HepG2 (cell line): ENCODE data around the gene RABEP1. TPM values are rescaled to one million over a fixed set of nuclear protein-coding genes. Genes with fewer than 3 reads are reported as not detected.

ENCODE experiments used
- ATAC-seq: fragments of 200-7000 bp; cut with Tn5 transposase; 3 replicates; pipeline ENCODE4 v1.9.1; 2020; ENCODE audit warnings: mild to moderate bottlenecking, moderate library complexity
- BruUV-seq: library from RNA; stranded (reverse); fragments of 400-500 nt; replicated peaks from 2 replicates; lab custom pipeline; 2021; lab: Mats Ljungman, UMichigan
- CTCF ChIA-PET: fragments of 300-600 bp; formaldehyde crosslinking; extraction: SDS; loops from one replicate; lab custom pipeline; 2021; ENCODE audit warnings: low total read pairs, inconsistent platforms, low intra/inter-chr PET ratio; lab: Yijun Ruan, JAX
- POLR2A ChIA-PET: fragments of 350-600 bp; sonication (Branson Sonifier 250); formaldehyde crosslinking; loops from one replicate; lab custom pipeline; 2020; ENCODE audit warnings: antibody characterized with exemption, inconsistent platforms; lab: Yijun Ruan, JAX
- DNase-seq: peaks from one replicate; pipeline ENCODE4 v3.0.0-alpha.2; 2015; ENCODE audit warnings: low spot score
- FAIRE-seq: peaks from 3 replicates; lab custom pipeline; 2011; peaks lifted over from hg19 to GRCh38; lab: Jason Lieb, UNC
- H2AFZ ChIP-seq: one replicate; pipeline ENCODE4 v1.6.1; 2011; ENCODE audit warnings: low read length, inconsistent platforms
- H3K27ac ChIP-seq: fragments of 300-600 bp; 3 replicates; pipeline ENCODE4 v1.8.0; 2011; ENCODE audit warnings: mixed run types, mild to moderate bottlenecking, mixed read lengths, low read length, inconsistent platforms; ENCODE audit not compliant: insufficient read depth; ENCODE audit errors: extremely low read length
- H3K27me3 ChIP-seq, 2 experiments: fragments of 200-600 bp in 1 of 2; 2 replicates in 1 of 2; 3 replicates in 1 of 2; pipeline versions ENCODE4 v1.6.0 to v1.8.0; 2011; ENCODE audit warnings: low read length in 2 of 2, mild to moderate bottlenecking in 2 of 2, moderate library complexity in 2 of 2, inconsistent platforms in 1 of 2; ENCODE audit not compliant: insufficient read depth in 2 of 2, control insufficient read depth in 1 of 2
- H3K36me3 ChIP-seq, 2 experiments: fragments of 200-600 bp in 1 of 2; replicated peaks in 1 of 2; 2 replicates in 1 of 2; 3 replicates in 1 of 2; pipeline versions ENCODE4 v1.5.1 to v1.8.0; 2011; ENCODE audit warnings: low read length in 2 of 2, inconsistent platforms in 1 of 2; ENCODE audit not compliant: insufficient read depth in 2 of 2, control insufficient read depth in 1 of 2
- H3K4me1 ChIP-seq: 2 replicates; pipeline ENCODE4 v1.5.1; 2012; ENCODE audit warnings: low read length, inconsistent platforms; ENCODE audit not compliant: insufficient read depth
- H3K4me2 ChIP-seq: 2 replicates; pipeline ENCODE4 v1.6.0; 2011; ENCODE audit warnings: low read depth, low read length, inconsistent platforms
- H3K4me3 ChIP-seq, 3 experiments: fragments of 200-600 bp in 1 of 3; sonication (generic), shearing (Covaris generic) in 1 of 3; replicated peaks in 1 of 3; 2 replicates each; pipeline ENCODE4 v1.5.1; 2011 to 2016; ENCODE audit warnings: low read length in 3 of 3, inconsistent platforms in 2 of 3, low read depth in 2 of 3, mild to moderate bottlenecking in 2 of 3, control low read depth in 1 of 3, mixed read lengths in 1 of 3; ENCODE audit not compliant: insufficient read depth in 1 of 3
- H3K79me2 ChIP-seq: one replicate; pipeline ENCODE4 v1.6.1; 2011; ENCODE audit warnings: low read length, inconsistent platforms; ENCODE audit not compliant: insufficient read depth
- H3K9ac ChIP-seq: 2 replicates; pipeline ENCODE4 v1.6.0; 2011; ENCODE audit warnings: mild to moderate bottlenecking, low read depth, low read length, inconsistent platforms; ENCODE audit not compliant: insufficient read depth
- H3K9me3 ChIP-seq: 2 replicates; pipeline ENCODE4 v1.5.1; 2012; ENCODE audit warnings: mild to moderate bottlenecking, low read length
- H4K20me1 ChIP-seq: 2 replicates; pipeline ENCODE4 v1.6.0; 2011; ENCODE audit warnings: inconsistent platforms, mild to moderate bottlenecking, low read length, moderate library complexity; ENCODE audit not compliant: insufficient read depth
- KMT2B ChIP-seq: IDR thresholded peaks from 2 replicates; pipeline ENCODE4 v1.6.1; 2016; ENCODE audit warnings: missing genetic modification reagents, missing compliant biosample characterization
- MBD4 ChIP-seq: IDR thresholded peaks from 2 replicates; pipeline ENCODE4 v1.6.1; 2012; ENCODE audit warnings: low read length, inconsistent platforms, borderline replicate concordance
- MED13 ChIP-seq: sonication (generic); formaldehyde crosslinking; IDR thresholded peaks from 2 replicates; pipeline ENCODE4 v1.5.0; 2020; ENCODE audit warnings: missing genetic modification reagents
- NRL ChIP-seq: sonication (generic); formaldehyde crosslinking; IDR thresholded peaks from 2 replicates; pipeline ENCODE4 v1.5.0; 2020; ENCODE audit warnings: missing genetic modification reagents, mild to moderate bottlenecking, moderate library complexity, borderline replicate concordance
- PITX1 ChIP-seq: sonication (generic); formaldehyde crosslinking; IDR thresholded peaks from 2 replicates; pipeline ENCODE4 v1.5.1; 2020; ENCODE audit warnings: mild to moderate bottlenecking, missing genetic modification reagents
- PPARG ChIP-seq: conservative IDR thresholded peaks from 2 replicates; pipeline ENCODE4 v1.6.1; 2016; ENCODE audit warnings: missing biosample characterization, missing genetic modification reagents
- SKI ChIP-seq: fragments of 450-650 bp; IDR thresholded peaks from one replicate; pipeline ENCODE4 v1.6.1; 2018; ENCODE audit warnings: mild to moderate bottlenecking; ENCODE audit not compliant: partially characterized antibody
- ZBTB38 ChIP-seq: sonication (generic); formaldehyde crosslinking; IDR thresholded peaks from 2 replicates; pipeline ENCODE4 v1.5.1; 2020; ENCODE audit warnings: mild to moderate bottlenecking, missing genetic modification reagents
- ZNF20 ChIP-seq: sonication (generic); formaldehyde crosslinking; IDR thresholded peaks from 2 replicates; pipeline ENCODE4 v1.4.0; 2020; ENCODE audit warnings: mild to moderate bottlenecking, moderate library complexity, missing genetic modification reagents
- ZNF264 ChIP-seq: sonication (generic); formaldehyde crosslinking; IDR thresholded peaks from 2 replicates; pipeline ENCODE4 v1.4.0; 2020; ENCODE audit warnings: missing genetic modification reagents
- ZNF766 ChIP-seq: sonication (generic); formaldehyde crosslinking; IDR thresholded peaks from 2 replicates; pipeline ENCODE4 v1.5.0; 2020; ENCODE audit warnings: missing genetic modification reagents, borderline replicate concordance
- ZNF841 ChIP-seq: sonication (generic); formaldehyde crosslinking; IDR thresholded peaks from 2 replicates; pipeline ENCODE4 v1.8.1; 2023; ENCODE audit warnings: missing genetic modification reagents, borderline replicate concordance
- WGBS: methylation state at CpG from one replicate; pipeline ENCODE4 v1.1.6; 2017; ENCODE audit warnings: low lambda C conversion rate; 5-methylcytosine and 5-hydroxymethylcytosine counted together
- in situ Hi-C: cut with HindIII; loops from 2 replicates; pipeline ENCODE4 v1.10.0; 2017; ENCODE audit warnings: low pct_unique_long_range_greater_than_20kb; ENCODE audit not compliant: extremely low pct_ligation_motif_present
- intact Hi-C: fragments of 100-400 bp; cut with micrococcal nuclease; formaldehyde crosslinking; loops from one replicate; pipeline ENCODE4 v1.10.0; 2022; ENCODE audit not compliant: unreplicated experiment
- polyA plus RNA-seq, 8 experiments: library from polyadenylated mRNA; depleted of rRNA in 3 of 8; stranded (reverse) in 7 of 8; unstranded in 1 of 8; fragments of >200 nt; fragmentation: Illumina TruSeq in 4 of 8; extraction: Trizol in 4 of 8; gene quantifications; 2 replicates each; pipeline versions ENCODE4 v1.2.1 to v1.2.3, GENCODE V29; 2011 to 2016; ENCODE audit warnings: low read depth in 4 of 8, missing spikeins in 1 of 8, mixed read lengths in 1 of 8; ENCODE audit not compliant: insufficient read depth in 1 of 8
- total RNA-seq, 5 experiments: library from RNA; depleted of rRNA; stranded (reverse); fragments of >200 nt; fragmentation: Illumina TruSeq; extraction: Trizol; gene quantifications; 2 replicates each; pipeline ENCODE4 v1.2.3, GENCODE V29; 2016; ENCODE audit warnings: low read depth in 1 of 5
- TF ChIP-seq, protein P1 (sequence below): sonication (generic); formaldehyde crosslinking; IDR thresholded peaks from 2 replicates; pipeline ENCODE4 v1.8.0; 2022; ENCODE audit warnings: missing genetic modification reagents, mild to moderate bottlenecking, moderate library complexity, borderline replicate concordance
- TF ChIP-seq, protein P2 (sequence below): sonication (generic); formaldehyde crosslinking; IDR thresholded peaks from 2 replicates; pipeline ENCODE4 v1.8.0; 2022; ENCODE audit warnings: missing genetic modification reagents, mild to moderate bottlenecking, inconsistent platforms, borderline replicate concordance

Gene RABEP1
- total and polyA plus RNA-seq, 2 of the 13 experiments (the other 11 are each of a cell fraction or from before 2014, with no cell fraction given): 13.7 to 41.5 TPM

DNA sequence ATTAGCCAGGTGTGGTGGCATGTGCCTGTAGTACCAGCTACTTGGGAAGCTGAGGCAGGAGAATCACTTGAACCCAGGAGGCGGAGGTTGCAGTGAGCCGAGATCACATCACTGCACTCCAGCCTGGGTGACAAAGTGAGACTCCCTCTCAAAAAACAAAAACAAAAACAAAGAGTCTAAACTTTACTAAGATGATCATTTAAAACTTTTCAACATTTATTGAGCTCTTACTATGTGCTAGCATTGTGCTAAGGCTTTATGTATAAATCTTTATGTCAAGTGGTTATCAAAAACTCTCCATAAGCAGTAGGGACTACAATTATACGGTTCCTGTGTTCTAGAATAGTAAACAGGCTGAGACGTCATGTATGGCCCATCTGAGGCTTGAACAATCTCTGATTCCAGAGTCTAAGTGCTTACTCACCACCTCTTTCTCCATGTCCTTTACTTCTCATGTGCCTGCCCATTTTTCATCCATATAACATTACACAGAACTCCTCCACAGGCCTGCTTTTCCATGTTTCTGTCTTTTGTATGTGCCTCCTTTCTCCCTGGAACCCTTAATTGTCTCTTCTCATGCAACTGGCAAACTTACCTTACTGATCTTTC is 70.7 kb downstream of the RABEP1 start:
- Histone ChIP-seq H3K9ac (no peak overlapping the region), H3K27me3 (no peaks in the 10 kb centered on the region), H2AFZ (no peak overlapping the region), H3K79me2 (no peaks in the 10 kb centered on the region), H3K4me2 (no peak overlapping the region), H3K9me3 (no peaks in the 10 kb centered on the region), H4K20me1 (no peaks in the 10 kb centered on the region), H3K27ac (no peak overlapping the region), H3K36me3 (peaks cover 13 to 47% of the 10 kb centered on the region in 2 experiments), H3K4me1 (peaks cover 15% of the 10 kb centered on the region), H3K4me3 (no peak overlapping the region)
- BruUV-seq: no TSS peak
- WGBS: 94% methylated on average over 4 of the region's 4 CpGs
- ChIA-PET CTCF (no interaction called here), POLR2A (no interaction called here)
- intact Hi-C loops: no loop called here
- in situ Hi-C loops: no loop called here
- TF ChIP-seq, protein P1, sequence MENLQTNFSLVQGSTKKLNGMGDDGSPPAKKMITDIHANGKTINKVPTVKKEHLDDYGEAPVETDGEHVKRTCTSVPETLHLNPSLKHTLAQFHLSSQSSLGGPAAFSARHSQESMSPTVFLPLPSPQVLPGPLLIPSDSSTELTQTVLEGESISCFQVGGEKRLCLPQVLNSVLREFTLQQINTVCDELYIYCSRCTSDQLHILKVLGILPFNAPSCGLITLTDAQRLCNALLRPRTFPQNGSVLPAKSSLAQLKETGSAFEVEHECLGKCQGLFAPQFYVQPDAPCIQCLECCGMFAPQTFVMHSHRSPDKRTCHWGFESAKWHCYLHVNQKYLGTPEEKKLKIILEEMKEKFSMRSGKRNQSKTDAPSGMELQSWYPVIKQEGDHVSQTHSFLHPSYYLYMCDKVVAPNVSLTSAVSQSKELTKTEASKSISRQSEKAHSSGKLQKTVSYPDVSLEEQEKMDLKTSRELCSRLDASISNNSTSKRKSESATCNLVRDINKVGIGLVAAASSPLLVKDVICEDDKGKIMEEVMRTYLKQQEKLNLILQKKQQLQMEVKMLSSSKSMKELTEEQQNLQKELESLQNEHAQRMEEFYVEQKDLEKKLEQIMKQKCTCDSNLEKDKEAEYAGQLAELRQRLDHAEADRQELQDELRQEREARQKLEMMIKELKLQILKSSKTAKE: no peak
- TF ChIP-seq, protein P2, sequence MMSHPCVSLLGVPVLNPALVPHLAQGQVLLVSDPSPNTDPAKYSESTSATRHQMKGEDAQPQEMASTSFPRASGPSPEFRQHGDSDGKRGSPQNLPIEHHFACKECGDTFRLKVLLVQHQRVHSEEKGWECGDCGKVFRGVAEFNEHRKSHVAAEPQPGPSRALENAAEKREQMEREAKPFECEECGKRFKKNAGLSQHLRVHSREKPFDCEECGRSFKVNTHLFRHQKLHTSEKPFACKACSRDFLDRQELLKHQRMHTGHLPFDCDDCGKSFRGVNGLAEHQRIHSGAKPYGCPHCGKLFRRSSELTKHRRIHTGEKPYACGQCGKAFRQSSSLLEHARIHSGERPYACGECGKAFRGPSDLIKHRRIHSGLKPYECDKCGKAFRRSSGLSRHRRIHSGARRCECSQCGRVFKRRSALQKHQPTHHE: no peak
- TF ChIP-seq ZNF841 (no peak), ZNF264 (CRISPR knock-in tag) (no peak), ZNF20 (no peak), ZBTB38 (no peak), KMT2B (CRISPR knock-in tag) (no peak), ZNF766 (no peak), MED13 (CRISPR knock-in tag) (no peak), MBD4 (no peak), NRL (CRISPR knock-in tag) (no peak), SKI (no peak), PITX1 (no peak), PPARG (no peak)
- FAIRE-seq (no peak), DNase-seq (no peak), ATAC-seq (no peak)
